WERI-Rb-1 (cell line): ENCODE results near the gene SLC38A2.

ENCODE experiments used
- DNase-seq: peaks from one replicate; pipeline ENCODE4 v3.0.0-alpha.2; 2020
- H3K27ac ChIP-seq: fragments of 250-450 bp; sonication (Bioruptor Pico); 2 replicates; pipeline ENCODE4 v1.5.1; 2020; ENCODE audit warnings: mild to moderate bottlenecking, moderate library complexity
- H3K27me3 ChIP-seq: fragments of 250-450 bp; sonication (Bioruptor Pico); 2 replicates; pipeline ENCODE4 v1.5.1; 2021; ENCODE audit warnings: mild to moderate bottlenecking, low read depth, moderate library complexity; ENCODE audit not compliant: insufficient read depth, severe bottlenecking
- H3K36me3 ChIP-seq: fragments of 250-450 bp; sonication (Bioruptor Pico); 2 replicates; pipeline ENCODE4 v1.5.1; 2020; ENCODE audit warnings: mild to moderate bottlenecking, moderate library complexity
- H3K4me3 ChIP-seq: 2 replicates; pipeline ENCODE4 v1.5.1; 2011; ENCODE audit warnings: low read depth, mild to moderate bottlenecking, control low read depth, low read length
- H3K9me3 ChIP-seq: fragments of 250-450 bp; sonication (Bioruptor Pico); 2 replicates; pipeline ENCODE4 v1.5.1; 2021; ENCODE audit warnings: mild to moderate bottlenecking, moderate library complexity; ENCODE audit not compliant: severe bottlenecking
- TF ChIP-seq, protein P1 (sequence below): IDR thresholded peaks from 2 replicates; pipeline ENCODE4 v1.5.1; 2011; ENCODE audit warnings: low read depth, mild to moderate bottlenecking, control low read depth, inconsistent platforms, low read length

Gene SLC38A2

DNA sequence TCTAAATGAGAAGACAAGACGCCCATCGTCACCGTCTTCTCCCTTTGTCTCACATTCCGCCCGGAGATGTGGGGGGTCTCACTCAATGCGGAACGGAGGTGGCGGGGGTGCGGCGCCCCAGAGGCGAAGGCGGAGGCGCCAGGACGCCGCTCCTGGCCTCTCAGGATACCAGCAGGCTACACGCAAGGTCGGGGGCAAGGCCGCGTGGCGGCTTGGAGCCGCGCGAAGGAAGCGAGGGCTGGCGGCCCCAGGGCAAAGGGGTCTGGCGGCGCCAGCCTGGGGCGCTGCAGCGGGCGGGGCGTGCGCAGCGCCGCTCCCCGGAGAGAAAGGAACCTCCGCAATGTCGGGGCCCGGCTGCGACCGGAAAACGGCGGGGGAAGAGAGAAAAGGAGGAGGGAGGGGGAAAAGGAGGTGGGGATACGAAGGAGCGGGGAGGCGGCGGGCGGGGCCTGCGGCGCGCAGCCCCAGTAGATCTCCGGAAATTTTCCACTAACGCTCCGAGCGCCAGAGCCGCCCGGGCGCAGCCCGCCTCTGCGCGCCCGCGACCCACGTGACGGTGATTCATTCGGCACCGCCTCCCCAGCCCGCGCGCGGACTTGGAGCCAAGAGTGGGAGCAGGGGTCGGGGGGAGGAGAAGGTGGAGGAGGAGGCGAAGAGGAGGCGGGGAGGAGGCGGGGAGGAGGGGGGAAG is 10.5 kb upstream of the SLC38A2 start:
- peak overlapping the region; percentile 83 for H3K4me3 ChIP-seq
- H3K9me3 ChIP-seq: no peaks in the 10 kb centered on the region
- DNase-seq: peak; percentile 97

DNA sequence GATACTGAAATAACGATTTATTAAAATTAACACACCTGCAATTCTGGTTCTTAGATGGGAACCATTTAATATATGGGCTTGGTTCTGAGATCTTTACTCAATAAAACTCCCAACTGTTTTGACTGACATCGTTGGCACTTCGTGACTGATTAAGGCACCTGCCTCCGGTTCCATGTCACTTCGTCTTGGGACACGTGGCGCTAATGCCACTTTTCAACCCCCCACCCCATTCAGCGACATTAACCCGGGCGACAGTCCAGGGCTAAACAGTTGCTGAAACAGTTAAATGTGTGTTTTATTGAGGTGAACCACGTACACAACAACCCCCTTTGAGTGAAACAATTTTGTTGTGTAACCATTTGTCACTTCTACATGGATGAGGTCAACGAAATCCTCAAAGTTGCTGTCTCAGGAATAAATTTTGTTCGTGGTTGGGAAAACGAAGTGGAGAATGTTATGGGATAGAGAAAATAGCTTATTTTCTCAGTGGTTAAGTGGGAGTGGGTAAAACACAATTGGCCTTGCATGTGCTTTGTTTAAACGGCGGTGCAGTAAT is 9.9 kb upstream of the SLC38A2 start:
- H3K4me3 ChIP-seq: peak overlapping the region; percentile 83
- DNase-seq: no peak
- peak overlapping the region; percentile 99 for H3K27ac ChIP-seq
- TF ChIP-seq, protein P1, sequence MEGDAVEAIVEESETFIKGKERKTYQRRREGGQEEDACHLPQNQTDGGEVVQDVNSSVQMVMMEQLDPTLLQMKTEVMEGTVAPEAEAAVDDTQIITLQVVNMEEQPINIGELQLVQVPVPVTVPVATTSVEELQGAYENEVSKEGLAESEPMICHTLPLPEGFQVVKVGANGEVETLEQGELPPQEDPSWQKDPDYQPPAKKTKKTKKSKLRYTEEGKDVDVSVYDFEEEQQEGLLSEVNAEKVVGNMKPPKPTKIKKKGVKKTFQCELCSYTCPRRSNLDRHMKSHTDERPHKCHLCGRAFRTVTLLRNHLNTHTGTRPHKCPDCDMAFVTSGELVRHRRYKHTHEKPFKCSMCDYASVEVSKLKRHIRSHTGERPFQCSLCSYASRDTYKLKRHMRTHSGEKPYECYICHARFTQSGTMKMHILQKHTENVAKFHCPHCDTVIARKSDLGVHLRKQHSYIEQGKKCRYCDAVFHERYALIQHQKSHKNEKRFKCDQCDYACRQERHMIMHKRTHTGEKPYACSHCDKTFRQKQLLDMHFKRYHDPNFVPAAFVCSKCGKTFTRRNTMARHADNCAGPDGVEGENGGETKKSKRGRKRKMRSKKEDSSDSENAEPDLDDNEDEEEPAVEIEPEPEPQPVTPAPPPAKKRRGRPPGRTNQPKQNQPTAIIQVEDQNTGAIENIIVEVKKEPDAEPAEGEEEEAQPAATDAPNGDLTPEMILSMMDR: no peak
- no peaks in the 10 kb centered on the region for H3K36me3 ChIP-seq
- no peaks in the 10 kb centered on the region for H3K27me3 ChIP-seq
- no peaks in the 10 kb centered on the region for H3K9me3 ChIP-seq

More for the DNA sequence above, 10.5 kb upstream of the SLC38A2 start:
- H3K27ac ChIP-seq: peak overlapping the region; percentile 99
- H3K36me3 ChIP-seq: no peaks in the 10 kb centered on the region
- TF ChIP-seq, protein P1: 0 out of 2 replicates have a peak, but pooled peaks have one; percentile 27
- no peaks in the 10 kb centered on the region for H3K27me3 ChIP-seq

DNA sequence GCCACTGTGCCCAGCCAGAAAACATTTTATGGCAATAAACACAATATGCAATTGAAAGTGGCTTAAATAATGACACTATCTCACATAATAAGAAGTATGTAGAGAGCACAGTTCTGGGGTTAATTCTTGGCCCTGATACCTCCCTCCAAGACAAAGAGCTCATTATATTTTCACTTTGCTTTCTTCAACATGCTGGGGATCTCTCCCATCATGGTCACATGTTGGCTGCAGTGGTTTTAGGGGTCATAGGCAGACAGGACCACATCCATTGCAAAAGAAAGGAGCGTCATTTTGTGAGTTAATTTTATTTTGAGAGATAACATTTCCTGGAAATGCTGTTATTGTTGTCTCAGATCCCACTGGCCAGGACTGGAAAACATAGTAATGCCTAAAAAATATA is 8.3 kb upstream of the SLC38A2 start:
- TF ChIP-seq, protein P1: no peak
- no peak overlapping the region for H3K27ac ChIP-seq
- no peaks in the 10 kb centered on the region for H3K27me3 ChIP-seq
- no peaks in the 10 kb centered on the region for H3K36me3 ChIP-seq
- no peak overlapping the region for H3K4me3 ChIP-seq
- H3K9me3 ChIP-seq: no peaks in the 10 kb centered on the region
- no peak for DNase-seq

DNA sequence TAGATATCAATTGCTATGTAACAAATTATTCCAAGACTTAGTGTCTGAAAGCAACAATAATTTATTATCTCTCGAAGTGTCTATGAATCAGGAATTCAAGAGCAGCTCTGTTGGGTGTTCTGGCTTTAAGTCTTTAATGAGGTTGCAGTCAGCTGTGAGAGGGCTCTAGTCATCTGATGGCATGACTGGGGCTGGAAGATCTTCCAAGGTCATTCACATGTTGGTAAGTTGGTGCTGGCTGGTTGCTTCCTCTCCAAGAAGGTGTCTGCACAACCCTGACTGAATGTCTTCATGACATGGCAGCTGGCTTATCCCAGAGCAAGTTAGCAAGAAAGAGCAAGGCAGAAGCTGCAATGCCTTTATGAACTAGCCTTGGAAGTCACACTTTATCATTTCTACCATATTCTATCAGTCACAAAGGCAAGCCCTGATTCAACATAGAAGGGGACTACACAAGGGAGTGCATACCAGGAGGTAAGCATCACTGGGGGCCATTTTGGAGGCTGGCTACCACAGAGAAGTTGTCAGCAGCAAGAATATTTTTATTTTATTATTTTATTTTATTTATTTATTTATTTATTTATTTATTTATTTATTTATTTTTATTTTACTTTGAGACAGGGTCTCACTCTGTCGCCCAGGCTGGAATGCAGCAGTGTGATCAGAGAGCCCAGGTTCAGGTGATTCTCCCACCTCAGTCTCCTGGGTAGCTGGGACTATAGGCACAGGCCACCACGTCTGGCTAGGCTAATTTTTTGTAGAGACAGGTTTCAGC is 7.6 kb upstream of the SLC38A2 start:
- no peak for DNase-seq
- TF ChIP-seq, protein P1: no peak
- no peak overlapping the region for H3K27ac ChIP-seq

GRCh38 chr12:46379352-46379751 is 6.8 kb upstream of the SLC38A2 start:
- TF ChIP-seq, protein P1: no peak
- Histone ChIP-seq H3K36me3 (no peaks in the 10 kb centered on the region), H3K4me3 (no peak overlapping the region), H3K27me3 (no peaks in the 10 kb centered on the region), H3K27ac (no peak overlapping the region), H3K9me3 (no peaks in the 10 kb centered on the region)
- no peak for DNase-seq

More for the DNA sequence above, 7.6 kb upstream of the SLC38A2 start:
- Histone ChIP-seq H3K27me3 (no peaks in the 10 kb centered on the region), H3K9me3 (no peaks in the 10 kb centered on the region), H3K36me3 (no peaks in the 10 kb centered on the region), H3K4me3 (no peak overlapping the region)
